ENCODE data around the gene ITGA11. TPM values are rescaled to one million over a fixed set of nuclear protein-coding genes. Genes with fewer than 3 reads are reported as not detected.

The ITGA11 gene
- polyA plus RNA-seq, 4 donors = 0.27 to 0.99 (median 0.48) TPM; not detected in 1

DNA sequence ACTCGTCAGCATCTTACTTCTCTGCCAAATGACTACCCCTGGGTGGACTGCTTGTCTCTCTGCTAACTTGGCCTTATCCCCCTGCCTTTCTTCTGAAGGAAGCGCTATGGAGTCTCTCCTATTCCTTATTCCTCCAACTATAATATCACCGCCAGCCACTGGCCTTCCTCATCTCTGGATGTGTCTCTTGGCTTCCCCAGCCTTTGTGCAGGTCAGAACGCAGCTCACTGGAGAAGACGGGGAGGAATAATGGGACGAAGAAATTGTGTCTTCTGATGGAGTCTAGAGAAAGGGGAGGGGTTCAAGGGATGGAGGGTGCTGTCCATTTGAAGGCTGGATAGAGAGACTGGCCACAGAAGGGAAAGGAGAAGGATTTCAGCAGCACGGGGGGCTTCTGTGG is 16.9 kb downstream of the ITGA11 start:
- 82 to 93% (median 91%) methylated on average over 7 of the region's 7 CpGs for WGBS, 3 donors

DNA sequence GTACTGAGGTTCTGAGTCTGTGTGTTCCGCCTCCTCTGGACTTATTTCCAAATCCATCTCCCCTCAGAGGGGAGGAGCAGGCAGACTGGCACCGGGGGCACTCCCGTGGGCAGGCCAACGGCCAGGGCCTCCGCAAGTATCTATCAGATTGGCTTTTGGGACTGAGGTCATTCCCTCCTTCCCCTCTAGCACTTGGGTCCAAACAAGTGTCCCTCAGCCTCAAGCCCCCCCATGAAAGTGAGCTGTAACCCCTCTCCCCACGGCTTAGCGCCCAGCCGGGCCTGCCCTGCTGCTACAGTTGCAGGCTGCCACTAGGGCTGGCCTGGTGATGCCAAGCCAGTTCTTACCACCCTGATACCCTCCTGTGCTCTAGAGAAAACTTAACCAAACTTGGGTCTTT is 17.4 kb downstream of the ITGA11 start:
- Histone ChIP-seq H3K27me3 (ENCODE audit: control insufficient read depth in 3 of 3, insufficient read depth in 3 of 3, low read length in 3 of 3) (no peaks in the 10 kb centered on the region), H3K27ac (ENCODE audit: low read depth in 1 of 3, low read length in 2 of 3) (no peak overlapping the region), H3K9me3 (ENCODE audit: control insufficient read depth in 2 of 2, insufficient read depth in 1 of 2, low read depth in 1 of 2, low read length in 1 of 2) (no peaks in the 10 kb centered on the region), H3K4me3 (ENCODE audit: low read depth in 1 of 3, low read length in 3 of 3) (no peak overlapping the region), H3K36me3 (ENCODE audit: control insufficient read depth in 3 of 3, insufficient read depth in 2 of 3, low read depth in 1 of 3, low read length in 3 of 3) (no peaks in the 10 kb centered on the region), H3K4me1 (ENCODE audit: control insufficient read depth in 3 of 3, insufficient read depth in 2 of 3, low read depth in 1 of 3, low read length in 2 of 3) (peaks cover 0 to under 1% (median 0%) of the 10 kb centered on the region in 3 donors)
- WGBS, 3 donors = 89 to 92% (median 91%) methylated on average over 6 to 8 of the region's 8 CpGs
- FAIRE-seq (no peak), DNase-seq (no peak)

More for the DNA sequence above, 16.9 kb downstream of the ITGA11 start:
- H3K27me3 ChIP-seq (ENCODE audit: control insufficient read depth in 3 of 3, insufficient read depth in 3 of 3, low read length in 3 of 3) = no peaks in the 10 kb centered on the region
- FAIRE-seq (no peak), DNase-seq (no peak)
- no peak overlapping the region for H3K27ac ChIP-seq (ENCODE audit: low read depth in 1 of 3, low read length in 2 of 3)
- H3K4me3 ChIP-seq (ENCODE audit: low read depth in 1 of 3, low read length in 3 of 3) = no peak overlapping the region
- H3K4me1 ChIP-seq (ENCODE audit: control insufficient read depth in 3 of 3, insufficient read depth in 2 of 3, low read depth in 1 of 3, low read length in 2 of 3) = peaks cover 0 to 5% (median 0%) of the 10 kb centered on the region in 3 donors
- no peaks in the 10 kb centered on the region for H3K36me3 ChIP-seq (ENCODE audit: control insufficient read depth in 3 of 3, insufficient read depth in 2 of 3, low read depth in 1 of 3, low read length in 3 of 3)
- no peaks in the 10 kb centered on the region for H3K9me3 ChIP-seq (ENCODE audit: control insufficient read depth in 2 of 2, insufficient read depth in 1 of 2, low read depth in 1 of 2, low read length in 1 of 2)

DNA sequence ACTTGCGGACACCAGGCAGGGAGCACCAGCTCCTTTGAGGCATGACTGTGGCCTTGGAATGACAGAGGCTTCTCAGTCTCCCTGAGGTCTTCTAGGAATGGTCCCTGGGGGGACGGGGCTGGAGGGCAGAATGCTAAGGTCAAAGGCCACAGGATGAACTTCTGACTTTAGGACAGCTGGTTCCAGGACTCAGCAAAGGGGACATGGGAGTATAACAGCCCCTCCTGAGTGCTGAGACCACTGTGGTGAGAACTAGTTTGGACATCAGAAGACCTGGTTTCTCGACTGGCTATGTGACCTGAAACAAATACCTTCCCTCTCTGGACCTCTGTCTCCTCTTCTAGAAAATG is 17.8 kb downstream of the ITGA11 start:
- no peaks in the 10 kb centered on the region for H3K27me3 ChIP-seq (ENCODE audit: control insufficient read depth in 3 of 3, insufficient read depth in 3 of 3, low read length in 3 of 3)
- no peak for FAIRE-seq
- WGBS, 3 donors = 75 to 90% (median 86%) methylated on average over 3 of the region's 3 CpGs
- H3K4me3 ChIP-seq (ENCODE audit: low read depth in 1 of 3, low read length in 3 of 3) = no peak overlapping the region
- H3K4me1 ChIP-seq (ENCODE audit: control insufficient read depth in 3 of 3, insufficient read depth in 2 of 3, low read depth in 1 of 3, low read length in 2 of 3) = no peaks in the 10 kb centered on the region
- H3K36me3 ChIP-seq (ENCODE audit: control insufficient read depth in 3 of 3, insufficient read depth in 2 of 3, low read depth in 1 of 3, low read length in 3 of 3) = no peaks in the 10 kb centered on the region
- no peak overlapping the region for H3K27ac ChIP-seq (ENCODE audit: low read depth in 1 of 3, low read length in 2 of 3)
- no peaks in the 10 kb centered on the region for H3K9me3 ChIP-seq (ENCODE audit: control insufficient read depth in 2 of 2, insufficient read depth in 1 of 2, low read depth in 1 of 2, low read length in 1 of 2)
- no peak for DNase-seq

DNA sequence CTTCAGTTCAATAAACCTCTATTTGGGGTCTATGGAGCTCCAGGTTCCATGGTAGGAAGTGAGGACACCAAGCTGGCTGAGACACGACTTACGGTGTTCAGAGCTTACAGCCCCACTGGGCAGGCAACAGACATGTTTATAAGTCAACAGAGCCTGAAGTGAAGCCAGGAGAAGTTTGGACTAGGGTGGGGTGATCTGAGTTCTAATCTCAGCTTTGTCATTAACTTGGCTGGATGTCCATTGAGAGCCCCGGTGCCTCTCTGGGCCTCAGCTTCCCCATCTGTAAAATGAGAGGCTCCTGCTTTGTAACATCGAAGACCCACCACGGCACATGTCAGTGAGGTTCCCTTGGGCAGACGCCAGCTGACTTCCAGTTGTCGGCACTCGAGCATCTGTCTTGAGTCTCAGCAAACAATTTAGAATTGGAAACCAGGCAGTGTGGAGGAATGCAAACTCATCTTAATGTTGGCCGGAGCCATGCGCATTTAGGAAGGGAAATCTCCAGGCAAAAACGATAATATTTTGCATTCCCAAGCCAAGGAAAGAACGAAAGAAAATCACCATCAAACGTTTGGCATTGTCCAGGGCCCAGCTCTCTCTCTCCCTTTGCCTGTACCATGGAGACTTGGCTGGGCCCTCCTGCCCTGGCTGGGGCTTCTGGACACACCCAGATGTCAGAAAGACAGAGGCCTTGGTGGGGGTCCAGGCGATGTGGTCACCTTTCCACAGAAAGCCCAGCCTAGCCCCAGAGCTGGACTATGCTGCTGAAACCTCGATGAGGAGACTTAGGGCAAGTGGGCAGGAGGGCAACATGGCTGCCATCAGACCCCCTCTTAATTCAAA is 18.4 kb downstream of the ITGA11 start:
- 72 to 85% (median 82%) methylated on average over 15 of the region's 15 CpGs for WGBS, 3 donors

DNA sequence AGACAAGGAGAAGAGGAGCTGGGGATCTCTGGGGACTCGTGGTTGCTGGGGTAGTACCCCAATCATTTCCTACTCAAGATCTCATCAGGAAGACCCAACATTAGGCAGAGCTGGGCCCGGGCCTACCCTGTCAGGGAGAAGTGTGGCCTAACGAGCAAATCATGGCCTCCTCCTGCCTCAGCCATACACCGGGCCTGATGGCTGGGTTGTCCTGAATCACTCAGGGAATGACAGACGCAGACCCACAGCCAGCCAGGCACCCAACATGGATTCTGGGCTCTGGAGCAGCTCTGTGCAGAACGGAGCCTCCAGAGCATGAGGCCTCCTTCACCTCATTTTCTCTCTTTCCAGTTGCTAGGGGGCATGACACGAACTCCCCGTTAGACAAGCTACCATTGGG is 19.7 kb downstream of the ITGA11 start:
- H3K9me3 ChIP-seq (ENCODE audit: control insufficient read depth in 2 of 2, insufficient read depth in 1 of 2, low read depth in 1 of 2, low read length in 1 of 2) = no peaks in the 10 kb centered on the region
- H3K27me3 ChIP-seq (ENCODE audit: control insufficient read depth in 3 of 3, insufficient read depth in 3 of 3, low read length in 3 of 3) = no peaks in the 10 kb centered on the region
- H3K27ac ChIP-seq (ENCODE audit: low read depth in 1 of 3, low read length in 2 of 3) = no peak overlapping the region
- WGBS, 3 donors = 82 to 89% (median 84%) methylated on average over 8 of the region's 8 CpGs
- no peak overlapping the region for H3K4me3 ChIP-seq (ENCODE audit: low read depth in 1 of 3, low read length in 3 of 3)
- DNase-seq (no peak), FAIRE-seq (no peak)
- H3K36me3 ChIP-seq (ENCODE audit: control insufficient read depth in 3 of 3, insufficient read depth in 2 of 3, low read depth in 1 of 3, low read length in 3 of 3) = no peaks in the 10 kb centered on the region
- H3K4me1 ChIP-seq (ENCODE audit: control insufficient read depth in 3 of 3, insufficient read depth in 2 of 3, low read depth in 1 of 3, low read length in 2 of 3) = no peaks in the 10 kb centered on the region

More for the DNA sequence above, 18.4 kb downstream of the ITGA11 start:
- FAIRE-seq = no peak
- Histone ChIP-seq H3K4me1 (ENCODE audit: control insufficient read depth in 3 of 3, insufficient read depth in 2 of 3, low read depth in 1 of 3, low read length in 2 of 3) (no peaks in the 10 kb centered on the region), H3K27ac (ENCODE audit: low read depth in 1 of 3, low read length in 2 of 3) (no peak overlapping the region), H3K36me3 (ENCODE audit: control insufficient read depth in 3 of 3, insufficient read depth in 2 of 3, low read depth in 1 of 3, low read length in 3 of 3) (no peaks in the 10 kb centered on the region), H3K4me3 (ENCODE audit: low read depth in 1 of 3, low read length in 3 of 3) (no peak overlapping the region), H3K9me3 (ENCODE audit: control insufficient read depth in 2 of 2, insufficient read depth in 1 of 2, low read depth in 1 of 2, low read length in 1 of 2) (no peaks in the 10 kb centered on the region), H3K27me3 (ENCODE audit: control insufficient read depth in 3 of 3, insufficient read depth in 3 of 3, low read length in 3 of 3) (no peaks in the 10 kb centered on the region)
- DNase-seq = no peak

DNA sequence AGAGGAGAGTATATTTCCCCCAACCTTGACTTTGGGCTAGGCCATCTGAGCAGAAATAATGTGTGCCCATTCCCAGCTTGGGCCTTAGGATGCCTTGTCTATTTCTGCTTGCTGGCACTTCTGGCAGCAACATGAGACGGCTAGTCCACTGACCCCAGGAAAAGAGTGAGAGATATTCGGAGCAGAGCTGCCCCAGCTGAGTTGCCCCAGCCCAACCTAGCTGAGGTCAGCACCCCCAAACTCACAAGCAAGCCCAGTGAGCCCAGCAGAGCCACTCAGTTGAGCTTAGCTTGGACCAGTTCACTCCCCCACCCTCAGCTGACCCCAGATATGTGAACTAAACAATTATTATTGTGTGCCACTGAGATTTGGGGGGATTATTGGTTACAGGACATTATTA is 20.2 kb downstream of the ITGA11 start:
- Histone ChIP-seq H3K27me3 (ENCODE audit: control insufficient read depth in 3 of 3, insufficient read depth in 3 of 3, low read length in 3 of 3) (no peaks in the 10 kb centered on the region), H3K4me3 (ENCODE audit: low read depth in 1 of 3, low read length in 3 of 3) (no peak overlapping the region), H3K9me3 (ENCODE audit: control insufficient read depth in 2 of 2, insufficient read depth in 1 of 2, low read depth in 1 of 2, low read length in 1 of 2) (no peaks in the 10 kb centered on the region), H3K27ac (ENCODE audit: low read depth in 1 of 3, low read length in 2 of 3) (no peak overlapping the region), H3K4me1 (ENCODE audit: control insufficient read depth in 3 of 3, insufficient read depth in 2 of 3, low read depth in 1 of 3, low read length in 2 of 3) (no peaks in the 10 kb centered on the region), H3K36me3 (ENCODE audit: control insufficient read depth in 3 of 3, insufficient read depth in 2 of 3, low read depth in 1 of 3, low read length in 3 of 3) (no peaks in the 10 kb centered on the region)
- WGBS, 3 donors = 84 to 97% (median 93%) methylated on average over 2 of the region's 2 CpGs
- DNase-seq (no peak), FAIRE-seq (no peak)

DNA sequence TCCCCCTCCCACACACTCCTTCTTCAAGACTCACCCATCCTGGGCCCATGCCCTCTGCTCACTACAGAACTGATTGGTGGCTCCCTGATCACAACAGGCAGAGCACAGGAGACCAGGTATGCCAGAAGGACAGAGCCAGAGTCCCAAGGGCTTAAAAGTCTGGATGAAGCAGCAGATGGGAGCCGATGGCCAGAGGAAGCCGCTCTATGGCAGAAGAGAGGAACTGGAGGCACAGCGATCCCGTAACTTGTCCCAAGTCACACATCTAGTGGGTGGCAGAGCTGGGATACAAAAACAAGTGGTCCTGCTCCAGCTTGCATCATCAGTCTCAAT is 20.7 kb downstream of the ITGA11 start:
- no peak overlapping the region for H3K4me3 ChIP-seq (ENCODE audit: low read depth in 1 of 3, low read length in 3 of 3)
- no peaks in the 10 kb centered on the region for H3K4me1 ChIP-seq (ENCODE audit: control insufficient read depth in 3 of 3, insufficient read depth in 2 of 3, low read depth in 1 of 3, low read length in 2 of 3)
- no peaks in the 10 kb centered on the region for H3K27me3 ChIP-seq (ENCODE audit: control insufficient read depth in 3 of 3, insufficient read depth in 3 of 3, low read length in 3 of 3)
- H3K27ac ChIP-seq (ENCODE audit: low read depth in 1 of 3, low read length in 2 of 3) = no peak overlapping the region
- no peak for FAIRE-seq
- WGBS, 3 donors = 89 to 96% (median 90%) methylated on average over 4 of the region's 4 CpGs
- no peaks in the 10 kb centered on the region for H3K9me3 ChIP-seq (ENCODE audit: control insufficient read depth in 2 of 2, insufficient read depth in 1 of 2, low read depth in 1 of 2, low read length in 1 of 2)
- no peaks in the 10 kb centered on the region for H3K36me3 ChIP-seq (ENCODE audit: control insufficient read depth in 3 of 3, insufficient read depth in 2 of 3, low read depth in 1 of 3, low read length in 3 of 3)
- no peak for DNase-seq

DNA sequence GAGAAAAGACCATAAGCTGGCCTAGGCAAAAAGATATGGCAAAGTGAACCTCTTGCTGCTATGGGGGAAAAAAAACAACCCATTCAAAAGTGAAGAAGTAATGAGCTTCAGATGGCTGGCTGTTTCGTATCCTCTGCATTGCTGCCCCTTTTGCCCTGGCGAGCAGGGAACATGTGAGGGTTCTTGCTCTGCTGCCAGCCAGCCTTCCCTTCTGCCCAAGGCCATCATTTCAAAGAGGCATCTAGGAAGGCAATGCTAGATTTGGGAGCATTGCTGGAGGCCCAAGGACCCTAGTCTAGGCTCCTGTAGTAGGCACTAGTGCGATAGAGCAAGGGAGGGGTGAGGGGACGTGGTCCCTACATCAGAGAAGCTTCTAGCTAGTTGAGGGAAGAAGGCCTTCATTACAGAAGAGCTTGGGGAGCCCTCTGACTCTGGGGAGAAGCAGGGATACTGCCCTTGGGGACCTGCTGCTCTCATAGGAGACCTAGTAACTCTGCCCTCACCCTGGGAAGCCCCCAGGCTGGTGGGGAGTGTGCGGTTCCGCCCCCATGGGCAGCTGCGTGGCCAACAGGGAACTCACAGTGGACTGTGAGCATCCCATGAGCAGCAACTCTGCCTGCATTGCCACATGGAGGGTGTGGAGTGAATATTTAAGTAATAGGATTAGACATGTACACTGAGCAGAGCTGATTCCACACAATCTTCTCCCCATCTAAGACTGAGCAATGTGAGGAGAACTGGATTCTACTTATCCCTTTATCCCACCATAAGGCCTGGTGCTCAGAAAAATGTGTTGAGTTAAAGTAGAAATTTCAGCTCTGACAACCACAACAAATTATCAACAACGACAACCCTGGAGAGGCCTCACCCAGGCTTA is 21.3 kb downstream of the ITGA11 start:
- no peak for FAIRE-seq
- 90 to 92% (median 91%) methylated on average over 8 of the region's 8 CpGs for WGBS, 3 donors

More for the DNA sequence above, 21.3 kb downstream of the ITGA11 start:
- Histone ChIP-seq H3K27ac (ENCODE audit: low read depth in 1 of 3, low read length in 2 of 3) (no peak overlapping the region), H3K4me3 (ENCODE audit: low read depth in 1 of 3, low read length in 3 of 3) (no peak overlapping the region), H3K9me3 (ENCODE audit: control insufficient read depth in 2 of 2, insufficient read depth in 1 of 2, low read depth in 1 of 2, low read length in 1 of 2) (no peaks in the 10 kb centered on the region), H3K27me3 (ENCODE audit: control insufficient read depth in 3 of 3, insufficient read depth in 3 of 3, low read length in 3 of 3) (no peaks in the 10 kb centered on the region), H3K4me1 (ENCODE audit: control insufficient read depth in 3 of 3, insufficient read depth in 2 of 3, low read depth in 1 of 3, low read length in 2 of 3) (peaks cover 0 to 1% (median 0%) of the 10 kb centered on the region in 3 donors), H3K36me3 (ENCODE audit: control insufficient read depth in 3 of 3, insufficient read depth in 2 of 3, low read depth in 1 of 3, low read length in 3 of 3) (no peaks in the 10 kb centered on the region)
- no peak for DNase-seq
